ENCODE results near the gene RCOR2.

The RCOR2 gene

GRCh38 chr11:63908631-63909401 is 8.1 kb downstream of the RCOR2 start:
- Histone ChIP-seq H3K27me3 (peaks cover 1% of the 10 kb centered on the region), H3K4me1 (ENCODE audit: control insufficient read depth in 1 of 2, insufficient read depth in 1 of 2, low read depth in 1 of 2, low read length in 1 of 2) (peaks cover 0 to 4% of the 10 kb centered on the region in 2 experiments), H3K36me3 (peaks cover 76% of the 10 kb centered on the region), H3K27ac (no peak overlapping the region), H3K9me3 (no peaks in the 10 kb centered on the region), H3K4me3 (ENCODE audit: low read depth in 1 of 2, low read length in 1 of 2) (no peak overlapping the region)
- TF ChIP-seq CTCF (IDR thresholded peaks at IDR 0.05): no peak

- peaks cover 85% of the 10 kb centered on the region for H3K36me3 ChIP-seq
- H3K4me1 ChIP-seq (ENCODE audit: control insufficient read depth in 1 of 2, insufficient read depth in 1 of 2, low read depth in 1 of 2, low read length in 1 of 2): peaks cover 0 to 4% of the 10 kb centered on the region in 2 experiments
- no peak overlapping the region for H3K4me3 ChIP-seq (ENCODE audit: low read depth in 1 of 2, low read length in 1 of 2)
- no peaks in the 10 kb centered on the region for H3K9me3 ChIP-seq
- no peak overlapping the region for H3K27ac ChIP-seq
- no peak for TF ChIP-seq CTCF (IDR thresholded peaks at IDR 0.05)
- H3K27me3 ChIP-seq: no peaks in the 10 kb centered on the region
Measured at GRCh38 chr11:63907808-63908530, 9.0 kb downstream of the RCOR2 start.

- H3K4me3 ChIP-seq (ENCODE audit: low read depth in 1 of 2, low read length in 1 of 2): no peak overlapping the region
Measured at GRCh38 chr11:63907063-63907462, 9.9 kb downstream of the RCOR2 start.

GRCh38 chr11:63906585-63906984 is 10.4 kb downstream of the RCOR2 start:
- Histone ChIP-seq H3K27ac (peak overlapping the region; percentile 36), H3K4me3 (ENCODE audit: low read depth in 1 of 2, low read length in 1 of 2) (no peak overlapping the region), H3K4me1 (ENCODE audit: control insufficient read depth in 1 of 2, insufficient read depth in 1 of 2, low read depth in 1 of 2, low read length in 1 of 2) (peaks cover 0 to 4% of the 10 kb centered on the region in 2 experiments), H3K36me3 (peaks cover 98% of the 10 kb centered on the region), H3K9me3 (no peaks in the 10 kb centered on the region), H3K27me3 (no peaks in the 10 kb centered on the region)
- TF ChIP-seq CTCF (IDR thresholded peaks at IDR 0.05): no peak

More at GRCh38 chr11:63907063-63907462, 9.9 kb downstream of the RCOR2 start:
- Histone ChIP-seq H3K36me3 (peaks cover 94% of the 10 kb centered on the region), H3K27me3 (no peaks in the 10 kb centered on the region), H3K9me3 (no peaks in the 10 kb centered on the region), H3K4me1 (ENCODE audit: control insufficient read depth in 1 of 2, insufficient read depth in 1 of 2, low read depth in 1 of 2, low read length in 1 of 2) (peaks cover 0 to 4% of the 10 kb centered on the region in 2 experiments), H3K27ac (peak overlapping the region; percentile 35)
- TF ChIP-seq CTCF (IDR thresholded peaks at IDR 0.05): no peak

GRCh38 chr11:63906087-63906486 is 10.9 kb downstream of the RCOR2 start:
- no peak for TF ChIP-seq CTCF (IDR thresholded peaks at IDR 0.05)
- peaks cover 0 to 4% of the 10 kb centered on the region in 2 experiments for H3K4me1 ChIP-seq (ENCODE audit: control insufficient read depth in 1 of 2, insufficient read depth in 1 of 2, low read depth in 1 of 2, low read length in 1 of 2)
- H3K4me3 ChIP-seq (ENCODE audit: low read depth in 1 of 2, low read length in 1 of 2): no peak overlapping the region
- H3K9me3 ChIP-seq: no peaks in the 10 kb centered on the region
- no peaks in the 10 kb centered on the region for H3K27me3 ChIP-seq
- peak overlapping the region; percentile 36 for H3K27ac ChIP-seq
- peaks cover 99% of the 10 kb centered on the region for H3K36me3 ChIP-seq

Data from neutrophil (primary cell).